Panc1 (cell line): ENCODE data around the gene PIP4K2C. TPM values are rescaled to one million over a fixed set of nuclear protein-coding genes. Genes with fewer than 3 reads are reported as not detected.

Experiments
- ATAC-seq: fragments of 200-7000 bp; cut with Tn5 transposase; 2 replicates; pipeline ENCODE4 v1.9.1; 2020; ENCODE audit warnings: mild to moderate bottlenecking, moderate library complexity
- BruUV-seq: library from RNA; stranded (reverse); fragments of 400-500 nt; replicated peaks from 2 replicates; lab custom pipeline; 2021; lab: Mats Ljungman, UMichigan
- CTCF ChIA-PET: fragments of 300-600 bp; sonication (Branson Sonifier 250); formaldehyde crosslinking; loops from one replicate; lab custom pipeline; 2022; ENCODE audit warnings: antibody characterized with exemption; lab: Charles Lee
- POLR2A ChIA-PET: fragments of 300-600 bp; sonication (Branson Sonifier 250); formaldehyde crosslinking; loops from one replicate; lab custom pipeline; 2022; ENCODE audit warnings: antibody characterized with exemption; lab: Charles Lee
- DNase-seq: peaks from one replicate; pipeline ENCODE4 v3.0.0-alpha.2; 2010; ENCODE audit warnings: low read depth, low spot score
- H3K27ac ChIP-seq: 2 replicates; pipeline ENCODE4 v1.5.1; 2011; ENCODE audit warnings: mild to moderate bottlenecking, low read length, inconsistent platforms
- H3K27me3 ChIP-seq: fragments of 200-500 bp; sonication (Bioruptor generic); 2 replicates; pipeline ENCODE4 v1.6.0; 2014; ENCODE audit warnings: low read length, inconsistent platforms; ENCODE audit not compliant: control insufficient read depth, insufficient read depth
- H3K36me3 ChIP-seq: fragments of 200-500 bp; sonication (Bioruptor generic); 2 replicates; pipeline ENCODE4 v1.5.1; 2014; ENCODE audit warnings: inconsistent platforms, mild to moderate bottlenecking, low read length, moderate library complexity; ENCODE audit not compliant: control insufficient read depth, insufficient read depth
- H3K4me1 ChIP-seq: 2 replicates; pipeline ENCODE4 v1.5.1; 2011; ENCODE audit warnings: inconsistent platforms, mild to moderate bottlenecking, low read length, moderate library complexity; ENCODE audit not compliant: control insufficient read depth, insufficient read depth
- H3K4me3 ChIP-seq, 2 experiments: 2 replicates each; pipeline ENCODE4 v1.5.1; 2011 to 2012; ENCODE audit warnings: low read depth in 2 of 2, low read length in 2 of 2, mild to moderate bottlenecking in 2 of 2, inconsistent platforms in 1 of 2, moderate library complexity in 1 of 2
- H3K9me3 ChIP-seq: fragments of 200-500 bp; sonication (Bioruptor generic); 2 replicates; pipeline ENCODE4 v1.5.1; 2014; ENCODE audit warnings: low read depth, mild to moderate bottlenecking, inconsistent platforms, low read length, moderate library complexity; ENCODE audit not compliant: control insufficient read depth, insufficient read depth
- CTCF ChIP-seq: fragments of 450-650 bp; IDR thresholded peaks from 2 replicates; pipeline ENCODE4 v1.5.1; 2017; ENCODE audit warnings: mild to moderate bottlenecking
- POLR2AphosphoS5 ChIP-seq: IDR thresholded peaks from 2 replicates; pipeline ENCODE4 v1.6.1; 2012; ENCODE audit warnings: mild to moderate bottlenecking, low read depth, low read length, moderate library complexity
- SIN3A ChIP-seq: IDR thresholded peaks from 2 replicates; pipeline ENCODE4 v1.6.1; 2012; ENCODE audit warnings: low read depth, mild to moderate bottlenecking, low read length, moderate library complexity, borderline replicate concordance; ENCODE audit not compliant: insufficient read depth
- TCF7L2 ChIP-seq: IDR thresholded peaks from 2 replicates; pipeline ENCODE4 v1.6.1; 2011; ENCODE audit warnings: mild to moderate bottlenecking, low read depth, low read length, inconsistent platforms
- in situ Hi-C: cut with HindIII; loops from 2 replicates; pipeline ENCODE4 v1.10.0; 2016; ENCODE audit warnings: low sequenced_read_pairs, low pct_unique_long_range_greater_than_20kb
- intact Hi-C: fragments of 100-400 bp; cut with micrococcal nuclease; formaldehyde crosslinking; loops from one replicate; pipeline ENCODE4 v1.10.0; 2022; ENCODE audit not compliant: unreplicated experiment
- total RNA-seq: library from RNA; stranded (reverse); gene quantifications from one replicate; pipeline ENCODE4 v1.2.1, GENCODE V29; 2021; ENCODE audit not compliant: unreplicated experiment
- TF ChIP-seq, protein P1 (sequence below), 2 experiments: IDR thresholded peaks; 2 replicates each; pipeline ENCODE4 v1.6.1; 2011 to 2012; ENCODE audit warnings: low read depth in 2 of 2, control low read depth in 1 of 2, low read length in 1 of 2, mild to moderate bottlenecking in 1 of 2, moderate library complexity in 1 of 2; ENCODE audit not compliant: insufficient read depth in 1 of 2

The PIP4K2C gene
- total RNA-seq, 1 experiment from 2014 or later, result 62.6 TPM

DNA sequence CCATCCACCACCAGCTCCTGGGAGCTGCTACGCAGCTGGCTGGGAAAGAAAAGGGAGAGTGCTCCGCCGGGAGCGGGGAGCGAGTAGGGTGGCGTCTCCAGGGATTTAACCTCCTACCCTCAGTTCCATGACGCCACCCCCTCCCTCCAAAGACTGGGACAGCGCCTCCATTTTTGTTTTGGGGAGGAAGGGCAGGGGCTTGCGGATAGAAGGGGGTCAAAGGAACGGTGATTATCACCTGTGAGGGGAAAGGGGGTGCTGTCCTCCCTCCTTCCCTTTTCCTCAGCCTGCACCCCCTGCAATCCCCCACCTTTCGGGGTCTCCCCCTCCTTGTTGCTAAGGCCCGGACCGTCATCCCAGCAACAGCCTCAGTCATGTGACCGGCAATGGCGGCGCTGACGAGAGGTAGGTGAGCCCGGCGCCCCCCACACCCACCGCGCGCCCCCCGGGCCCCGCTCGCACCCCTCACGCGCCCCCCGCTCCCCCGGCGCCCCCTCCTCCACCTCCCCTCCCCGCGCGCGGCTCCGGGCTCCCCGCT, 13.5 kb downstream of the PIP4K2C start, which contains the start of gene DTX3:
Gene DTX3 (plus strand): TSS at position 371 of the 538 bp plus-strand sequence. CDS start 1,694 bp downstream, outside the sequence.
- Histone ChIP-seq H3K4me1 (peaks cover 14% of the 10 kb centered on the region), H3K9me3 (no peaks in the 10 kb centered on the region), H3K4me3 (peak within 1 kb of the TSS; percentile 51 to 82), H3K27ac (peak within 1 kb of the TSS; percentile 85), H3K27me3 (no peaks in the 10 kb centered on the region), H3K36me3 (0 out of 2 replicates have a peak, but pooled peaks cover 3% of the 10 kb centered on the region)
- CTCF ChIA-PET, result interaction anchor here (0.6 kb wide), 1 partner anchor 31 kb away, joined by 4 read pairs; no protein-coding TSS in a partner anchor
- in situ Hi-C loops (no loop called here), intact Hi-C loops (no loop called here)
- DNase-seq, result no peak
- ATAC-seq, result peak; percentile 69
- no TSS peak for BruUV-seq
- POLR2A ChIA-PET, result no interaction called here
- TF ChIP-seq SIN3A, result no peak
- TF ChIP-seq, protein P1, sequence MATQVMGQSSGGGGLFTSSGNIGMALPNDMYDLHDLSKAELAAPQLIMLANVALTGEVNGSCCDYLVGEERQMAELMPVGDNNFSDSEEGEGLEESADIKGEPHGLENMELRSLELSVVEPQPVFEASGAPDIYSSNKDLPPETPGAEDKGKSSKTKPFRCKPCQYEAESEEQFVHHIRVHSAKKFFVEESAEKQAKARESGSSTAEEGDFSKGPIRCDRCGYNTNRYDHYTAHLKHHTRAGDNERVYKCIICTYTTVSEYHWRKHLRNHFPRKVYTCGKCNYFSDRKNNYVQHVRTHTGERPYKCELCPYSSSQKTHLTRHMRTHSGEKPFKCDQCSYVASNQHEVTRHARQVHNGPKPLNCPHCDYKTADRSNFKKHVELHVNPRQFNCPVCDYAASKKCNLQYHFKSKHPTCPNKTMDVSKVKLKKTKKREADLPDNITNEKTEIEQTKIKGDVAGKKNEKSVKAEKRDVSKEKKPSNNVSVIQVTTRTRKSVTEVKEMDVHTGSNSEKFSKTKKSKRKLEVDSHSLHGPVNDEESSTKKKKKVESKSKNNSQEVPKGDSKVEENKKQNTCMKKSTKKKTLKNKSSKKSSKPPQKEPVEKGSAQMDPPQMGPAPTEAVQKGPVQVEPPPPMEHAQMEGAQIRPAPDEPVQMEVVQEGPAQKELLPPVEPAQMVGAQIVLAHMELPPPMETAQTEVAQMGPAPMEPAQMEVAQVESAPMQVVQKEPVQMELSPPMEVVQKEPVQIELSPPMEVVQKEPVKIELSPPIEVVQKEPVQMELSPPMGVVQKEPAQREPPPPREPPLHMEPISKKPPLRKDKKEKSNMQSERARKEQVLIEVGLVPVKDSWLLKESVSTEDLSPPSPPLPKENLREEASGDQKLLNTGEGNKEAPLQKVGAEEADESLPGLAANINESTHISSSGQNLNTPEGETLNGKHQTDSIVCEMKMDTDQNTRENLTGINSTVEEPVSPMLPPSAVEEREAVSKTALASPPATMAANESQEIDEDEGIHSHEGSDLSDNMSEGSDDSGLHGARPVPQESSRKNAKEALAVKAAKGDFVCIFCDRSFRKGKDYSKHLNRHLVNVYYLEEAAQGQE (IDR thresholded peaks at IDR 0.05; ENCODE audit: insufficient read depth in 1 of 2, low read depth in 2 of 2, low read length in 1 of 2), result no peak
- TF ChIP-seq TCF7L2, result no peak
- TF ChIP-seq CTCF, result no peak
- TF ChIP-seq POLR2AphosphoS5, result no peak

- H3K4me3 ChIP-seq, result peak overlapping the region; percentile 51 to 82
- no TSS peak for BruUV-seq
- CTCF ChIA-PET, result no interaction called here
- 0 out of 2 replicates have a peak, but pooled peaks cover 3% of the 10 kb centered on the region for H3K36me3 ChIP-seq
- H3K27ac ChIP-seq, result peak overlapping the region; percentile 64
- in situ Hi-C loops (no loop called here), intact Hi-C loops (no loop called here)
- TF ChIP-seq SIN3A, result no peak
- TF ChIP-seq POLR2AphosphoS5, result no peak
- no peak for TF ChIP-seq TCF7L2
- TF ChIP-seq, protein P1 (IDR thresholded peaks at IDR 0.05; ENCODE audit: insufficient read depth in 1 of 2, low read depth in 2 of 2, low read length in 1 of 2), result no peak
- TF ChIP-seq CTCF, result no peak
- H3K4me1 ChIP-seq, result peaks cover 14% of the 10 kb centered on the region
- H3K27me3 ChIP-seq, result no peaks in the 10 kb centered on the region
- POLR2A ChIA-PET, result no interaction called here
- DNase-seq, result no peak
- no peaks in the 10 kb centered on the region for H3K9me3 ChIP-seq
- peak; percentile 62 for ATAC-seq
These were observed 14.2 kb downstream of the PIP4K2C start for GRCh38 chr12:57604992-57605810.
